Ectodermal cell (in vitro differentiated cells): ENCODE data around the gene L3MBTL4.

Source experiments
- H3K27ac ChIP-seq: 2 replicates; pipeline ENCODE4 v1.7.0; 2013; ENCODE audit warnings: mild to moderate bottlenecking, low read depth, low read length; ENCODE audit not compliant: insufficient read depth, poor library complexity, severe bottlenecking
- H3K27me3 ChIP-seq: 2 replicates; pipeline ENCODE4 v1.7.0; 2013; ENCODE audit warnings: mild to moderate bottlenecking, low read length; ENCODE audit not compliant: insufficient read depth, control insufficient read depth, poor library complexity, severe bottlenecking
- H3K36me3 ChIP-seq: one replicate; pipeline ENCODE4 v1.7.0; 2013; ENCODE audit warnings: low read length; ENCODE audit not compliant: control insufficient read depth, insufficient read depth
- H3K4me1 ChIP-seq: one replicate; pipeline ENCODE4 v1.7.0; 2013; ENCODE audit warnings: low read length; ENCODE audit not compliant: control insufficient read depth, insufficient read depth
- H3K4me3 ChIP-seq: 2 replicates; pipeline ENCODE4 v1.7.0; 2013; ENCODE audit warnings: low read depth, low read length, control low read depth; ENCODE audit not compliant: insufficient read depth
- H3K9me3 ChIP-seq: 2 replicates; pipeline ENCODE4 v1.7.0; 2013; ENCODE audit warnings: mild to moderate bottlenecking, low read length, moderate library complexity; ENCODE audit not compliant: control insufficient read depth
- WGBS, 2 experiments: methylation state at CpG; one replicate each; pipeline ENCODE4 v1.1.7; 2013; ENCODE audit warnings: missing lambda C conversion rate in 2 of 2; 5-methylcytosine and 5-hydroxymethylcytosine counted together

The L3MBTL4 gene

DNA sequence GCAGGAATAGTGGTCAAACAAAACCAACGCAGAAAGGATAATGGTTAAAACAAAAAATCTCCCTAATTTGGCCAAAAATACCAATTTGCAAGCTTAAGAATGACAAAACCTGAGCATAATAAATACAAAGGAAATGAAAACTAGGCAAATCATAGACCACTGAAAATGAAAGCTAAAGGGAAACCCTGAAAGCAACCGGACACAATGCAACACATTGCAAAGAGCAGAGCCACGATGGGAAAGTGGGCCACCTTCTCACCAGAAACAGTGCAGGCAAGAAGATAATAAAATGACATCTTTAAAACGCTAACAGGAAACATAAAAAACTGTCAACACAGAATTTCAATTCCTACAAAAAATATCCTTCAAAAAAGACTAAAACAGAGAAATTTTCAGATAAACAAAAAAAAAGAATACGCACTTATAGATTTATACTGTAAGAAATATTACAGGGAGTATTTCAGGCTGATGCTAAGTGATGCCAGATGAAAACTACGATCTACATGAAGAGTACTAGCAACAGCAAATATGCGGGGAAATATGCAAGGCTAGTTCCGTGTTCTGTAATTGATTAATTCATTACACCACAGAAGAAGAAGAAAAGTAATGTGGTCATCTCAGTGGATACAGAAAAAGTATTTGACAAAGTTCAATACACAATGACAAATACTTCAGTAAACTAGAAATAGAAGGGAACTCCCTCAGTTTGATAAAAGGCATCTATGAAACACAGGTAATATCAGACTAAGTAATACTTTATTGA, 239.5 kb downstream of the L3MBTL4 start:
- Histone ChIP-seq H3K27ac (no peak overlapping the region), H3K9me3 (no peaks in the 10 kb centered on the region), H3K27me3 (no peaks in the 10 kb centered on the region), H3K36me3 (no peaks in the 10 kb centered on the region), H3K4me1 (no peaks in the 10 kb centered on the region), H3K4me3 (no peak overlapping the region)
- WGBS, 2 experiments, result 95 to 99% methylated on average over 7 to 8 of the region's 8 CpGs

DNA sequence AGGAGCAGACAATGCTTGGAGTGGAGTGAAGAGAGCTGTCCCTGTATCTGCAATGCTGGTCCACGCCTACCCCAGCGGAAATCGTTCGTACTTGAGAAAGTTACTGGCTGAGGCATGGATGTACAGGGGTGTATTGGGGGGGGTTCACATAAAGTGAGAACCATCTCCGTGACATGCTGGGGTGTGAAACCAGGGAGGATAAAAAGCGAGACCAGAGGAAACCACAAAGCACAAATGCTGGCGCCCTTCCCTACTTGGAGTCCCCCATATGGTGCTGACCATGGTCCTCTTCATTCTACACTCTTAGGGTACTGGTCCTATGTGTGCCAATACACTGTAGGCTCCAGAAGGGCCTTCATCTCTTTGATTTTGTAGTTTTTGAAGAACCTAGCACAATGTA, 244.1 kb downstream of the L3MBTL4 start:
- H3K36me3 ChIP-seq, result no peaks in the 10 kb centered on the region
- 96% methylated on average over 7 of the region's 7 CpGs for WGBS, 2 experiments
- no peaks in the 10 kb centered on the region for H3K9me3 ChIP-seq
- no peak overlapping the region for H3K27ac ChIP-seq
- H3K27me3 ChIP-seq, result no peaks in the 10 kb centered on the region
- H3K4me1 ChIP-seq, result no peaks in the 10 kb centered on the region
- H3K4me3 ChIP-seq, result no peak overlapping the region

DNA sequence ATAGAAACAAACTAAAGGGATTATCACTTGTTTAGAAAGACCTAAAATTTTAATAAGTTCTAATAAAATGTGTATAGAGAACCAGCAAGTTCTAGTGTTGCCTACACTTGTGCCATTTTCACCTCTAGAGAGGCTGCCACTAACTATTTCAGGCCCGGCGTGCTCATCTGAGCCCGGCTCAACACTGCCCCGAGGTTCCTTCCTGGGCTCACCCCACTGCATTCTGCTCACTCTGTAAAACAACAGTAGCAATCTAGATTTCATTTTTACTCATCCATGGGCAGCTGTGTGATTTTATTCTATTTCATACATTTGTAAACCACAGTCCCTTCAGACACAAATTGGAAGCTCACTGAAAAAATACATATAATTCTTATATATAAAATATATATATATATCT, 253.2 kb downstream of the L3MBTL4 start:
- no peaks in the 10 kb centered on the region for H3K4me1 ChIP-seq
- no peaks in the 10 kb centered on the region for H3K27me3 ChIP-seq
- no peaks in the 10 kb centered on the region for H3K36me3 ChIP-seq
- no peaks in the 10 kb centered on the region for H3K9me3 ChIP-seq
- WGBS, 2 experiments, result 89 to 95% methylated on average over 4 of the region's 4 CpGs
- H3K27ac ChIP-seq, result no peak overlapping the region
- no peak overlapping the region for H3K4me3 ChIP-seq

DNA sequence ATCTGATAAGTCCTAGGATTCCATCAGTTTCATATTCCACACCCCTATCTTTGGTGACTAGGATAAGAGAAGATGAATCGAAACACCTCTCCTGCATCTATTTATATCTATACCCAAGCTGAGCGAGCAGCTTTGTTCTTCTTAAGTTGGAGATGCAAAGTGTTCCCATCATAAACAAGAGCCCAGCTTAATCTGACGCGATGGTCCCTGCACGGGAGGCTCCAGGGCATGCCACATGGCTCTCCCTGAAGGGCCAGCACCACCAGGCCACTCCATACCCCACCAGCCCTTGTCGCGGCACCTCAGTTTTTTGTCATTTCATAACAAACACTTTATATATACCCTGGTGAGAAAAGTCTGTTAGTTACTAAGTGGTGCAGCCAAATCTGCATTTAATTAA, 255.3 kb downstream of the L3MBTL4 start:
- Histone ChIP-seq H3K27me3 (no peaks in the 10 kb centered on the region), H3K9me3 (no peaks in the 10 kb centered on the region), H3K27ac (no peak overlapping the region), H3K4me3 (no peak overlapping the region), H3K36me3 (no peaks in the 10 kb centered on the region), H3K4me1 (no peaks in the 10 kb centered on the region)
- 94 to 97% methylated on average over 7 of the region's 7 CpGs for WGBS, 2 experiments

DNA sequence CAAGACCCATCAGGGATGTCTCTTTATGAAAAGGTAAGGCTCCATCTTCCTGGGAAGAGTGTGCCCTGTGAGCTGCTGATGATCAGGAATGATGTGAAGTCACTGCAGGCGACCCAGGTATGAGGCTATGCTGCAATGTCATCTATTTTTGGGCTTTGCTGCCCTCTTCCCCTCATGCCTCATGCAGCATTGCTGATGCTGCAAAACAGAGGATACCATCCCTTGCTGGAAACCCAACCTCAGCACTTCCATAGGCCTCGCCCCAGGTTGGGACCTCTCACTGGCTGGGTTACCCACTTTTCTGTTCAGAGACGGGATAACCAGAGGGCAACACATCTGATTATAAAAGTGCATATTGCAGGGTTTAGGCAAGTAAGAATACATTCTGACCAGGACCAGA, 255.8 kb downstream of the L3MBTL4 start:
- Histone ChIP-seq H3K4me1 (no peaks in the 10 kb centered on the region), H3K36me3 (no peaks in the 10 kb centered on the region)
- WGBS, 2 experiments, result 88 to 98% methylated on average over 3 of the region's 3 CpGs

DNA sequence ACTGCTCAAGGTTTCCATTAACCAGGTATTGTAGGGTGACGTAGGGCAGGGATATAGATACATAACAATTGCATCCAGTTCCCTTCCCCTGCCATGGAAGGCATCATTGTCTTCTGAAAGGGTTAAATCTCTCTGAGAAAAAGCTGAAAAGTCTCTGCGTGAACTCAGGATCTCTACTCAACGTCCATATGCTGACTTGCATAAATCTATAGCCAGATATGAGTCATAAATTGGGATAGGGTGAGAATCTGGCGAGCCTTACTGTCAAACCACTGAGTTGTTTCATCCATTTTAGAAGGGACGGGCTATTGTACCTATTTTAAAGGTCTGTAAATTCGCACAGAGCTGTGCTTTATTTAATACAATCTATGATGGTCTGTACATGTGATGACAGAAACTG, 258.3 kb downstream of the L3MBTL4 start:
- no peak overlapping the region for H3K27ac ChIP-seq
- no peak overlapping the region for H3K4me3 ChIP-seq
- H3K4me1 ChIP-seq, result no peaks in the 10 kb centered on the region
- H3K27me3 ChIP-seq, result no peaks in the 10 kb centered on the region
- H3K36me3 ChIP-seq, result no peaks in the 10 kb centered on the region
- WGBS, 2 experiments, result 83 to 87% methylated on average over 6 of the region's 6 CpGs
- H3K9me3 ChIP-seq, result no peaks in the 10 kb centered on the region

More for the DNA sequence above, 255.8 kb downstream of the L3MBTL4 start:
- Histone ChIP-seq H3K9me3 (no peaks in the 10 kb centered on the region), H3K4me3 (no peak overlapping the region), H3K27ac (no peak overlapping the region), H3K27me3 (no peaks in the 10 kb centered on the region)

DNA sequence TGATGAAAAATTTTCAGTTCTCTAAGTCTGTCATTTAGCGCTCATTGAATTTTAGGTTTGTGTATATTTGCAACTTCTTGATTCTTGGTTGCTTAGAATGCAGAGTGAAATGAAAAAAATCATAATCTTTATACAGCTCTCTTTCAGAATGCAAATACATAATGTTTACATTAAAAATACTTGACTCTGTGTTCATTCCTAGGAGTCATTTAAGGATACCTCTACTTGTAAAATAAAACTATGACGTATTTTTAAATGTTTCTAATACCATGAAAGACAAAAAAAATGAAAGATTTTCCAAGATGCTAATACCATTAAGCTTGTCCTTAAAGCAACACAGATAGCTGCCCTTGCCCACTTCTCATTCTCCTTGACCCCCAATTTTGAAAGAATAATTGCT, 259.0 kb downstream of the L3MBTL4 start:
- 94 to 100% methylated on average over 2 of the region's 2 CpGs for WGBS, 2 experiments
- no peaks in the 10 kb centered on the region for H3K27me3 ChIP-seq

DNA sequence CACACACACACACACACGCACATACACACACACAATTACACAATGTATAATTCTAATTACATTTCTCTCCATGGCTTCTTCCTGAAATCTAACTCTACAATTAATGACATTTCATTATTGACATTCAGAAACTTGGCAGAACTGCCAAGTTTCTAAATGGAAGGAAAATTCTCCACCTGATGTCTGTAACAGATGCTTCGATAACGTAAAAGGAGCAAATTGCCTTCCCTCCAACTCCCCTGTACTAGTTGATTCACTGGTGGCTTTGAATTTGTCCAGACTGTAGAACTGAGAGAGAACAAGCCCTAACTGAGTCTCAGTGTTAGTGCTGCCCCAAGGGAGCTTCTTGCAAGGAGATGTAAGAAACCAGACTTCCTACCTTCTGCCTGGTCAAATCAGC, 264.3 kb downstream of the L3MBTL4 start:
- Histone ChIP-seq H3K36me3 (no peaks in the 10 kb centered on the region), H3K4me3 (no peak overlapping the region), H3K9me3 (no peaks in the 10 kb centered on the region), H3K4me1 (no peaks in the 10 kb centered on the region), H3K27ac (no peak overlapping the region), H3K27me3 (no peaks in the 10 kb centered on the region)
- 94 to 96% methylated on average over 3 of the region's 3 CpGs for WGBS, 2 experiments

More for the DNA sequence above, 259.0 kb downstream of the L3MBTL4 start:
- no peak overlapping the region for H3K27ac ChIP-seq
- no peaks in the 10 kb centered on the region for H3K36me3 ChIP-seq
- no peak overlapping the region for H3K4me3 ChIP-seq
- H3K4me1 ChIP-seq, result no peaks in the 10 kb centered on the region
- no peaks in the 10 kb centered on the region for H3K9me3 ChIP-seq

DNA sequence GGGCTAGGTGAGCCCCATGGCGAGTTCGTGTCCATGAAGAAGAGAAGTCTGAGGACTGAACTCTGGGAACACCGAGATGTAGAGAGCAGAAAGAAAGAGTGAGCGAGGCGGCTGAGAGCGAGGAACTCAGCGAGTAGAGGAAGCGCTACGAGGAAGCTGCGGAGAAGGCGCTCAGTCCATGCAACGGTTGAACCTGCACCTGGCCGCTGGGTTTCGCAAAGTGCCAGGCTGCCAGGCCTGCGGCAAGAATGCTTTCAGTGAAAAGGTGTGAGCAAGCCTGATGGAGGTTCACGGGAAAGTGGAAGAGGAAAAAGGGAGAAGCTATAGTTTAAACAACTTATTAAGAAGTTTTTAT, 268.4 kb downstream of the L3MBTL4 start:
- H3K27ac ChIP-seq, result no peak overlapping the region
- 91 to 93% methylated on average over 16 of the region's 16 CpGs for WGBS, 2 experiments
- no peaks in the 10 kb centered on the region for H3K27me3 ChIP-seq
- no peaks in the 10 kb centered on the region for H3K36me3 ChIP-seq
- H3K4me1 ChIP-seq, result no peaks in the 10 kb centered on the region
- H3K9me3 ChIP-seq, result no peaks in the 10 kb centered on the region
- no peak overlapping the region for H3K4me3 ChIP-seq

DNA sequence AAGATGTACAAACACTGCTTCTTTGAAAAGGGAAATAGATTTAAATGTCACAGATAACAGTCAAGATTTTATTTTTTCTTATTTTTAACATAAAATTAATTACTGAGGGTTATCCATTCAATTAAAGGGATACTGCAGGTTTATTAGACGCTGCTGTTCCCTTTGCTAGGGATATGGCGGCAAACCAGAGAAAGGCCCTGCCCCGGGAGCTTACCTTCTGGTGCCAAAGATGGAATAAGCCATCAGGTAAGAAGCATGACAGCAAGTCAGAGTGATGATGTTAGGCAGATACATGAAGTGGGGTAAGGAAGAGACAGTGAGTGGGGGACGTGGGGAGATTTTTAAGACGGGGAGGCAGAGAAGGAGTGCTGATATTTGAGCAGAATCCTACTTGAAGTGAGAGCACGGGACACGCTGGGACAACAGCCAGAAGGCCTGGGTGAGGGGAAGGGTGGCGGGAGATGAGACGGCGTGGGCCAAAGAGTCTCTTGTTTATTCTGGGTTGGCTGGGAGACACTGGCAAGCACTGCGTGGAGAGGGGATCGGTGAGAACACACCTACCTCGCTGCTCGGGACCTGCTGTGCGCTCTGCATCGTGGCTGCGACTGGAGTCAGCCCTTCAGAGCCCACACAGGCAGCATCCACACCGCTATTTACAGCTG, 268.9 kb downstream of the L3MBTL4 start:
- Histone ChIP-seq H3K27ac (no peak overlapping the region), H3K4me1 (no peaks in the 10 kb centered on the region), H3K4me3 (no peak overlapping the region), H3K36me3 (no peaks in the 10 kb centered on the region), H3K27me3 (no peaks in the 10 kb centered on the region), H3K9me3 (no peaks in the 10 kb centered on the region)
- 89 to 91% methylated on average over 18 of the region's 18 CpGs for WGBS, 2 experiments
